Breast epithelium (tissue), 3 donors: Measurements from ENCODE around the gene CLMP.
"Not testable (repeated sequence)": the region's sequence is repeated elsewhere in the genome, so short reads cannot be mapped to it uniquely, and the experiment has no call there.

Experiments used
- POLR2AphosphoS5 ChIP-seq, 3 donors: sonication (generic); formaldehyde crosslinking; IDR thresholded peaks; one replicate each; pipeline ENCODE4 v1.6.1; 2017; ENCODE audit warnings: antibody characterized with exemption in 3 of 3
- TF ChIP-seq, protein P1 (sequence below), 3 donors: fragments of 450-650 bp; IDR thresholded peaks; one replicate each; pipeline ENCODE4 v1.5.1; 2016 to 2017; ENCODE audit warnings: antibody characterized with exemption in 3 of 3, mild to moderate bottlenecking in 3 of 3, moderate library complexity in 3 of 3

DNA sequence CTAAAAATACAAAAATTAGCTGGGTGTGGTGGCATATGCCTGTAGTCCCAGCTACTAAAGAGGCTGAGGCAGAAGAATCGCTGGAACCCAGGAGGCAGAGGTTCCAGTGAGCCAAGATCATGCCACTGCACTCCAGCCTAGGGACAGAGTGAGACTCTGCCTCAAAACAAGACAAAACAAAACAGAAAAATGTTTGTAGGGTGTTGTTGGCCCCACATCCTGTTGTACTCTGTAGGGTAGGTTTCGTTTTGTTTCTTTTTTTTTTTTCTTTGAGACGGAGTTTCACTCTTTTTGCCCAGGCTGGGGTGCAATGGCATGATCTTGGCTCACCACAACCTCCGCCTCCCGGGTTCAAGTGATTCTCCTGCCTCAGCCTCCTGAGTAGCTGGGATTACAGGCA is 107.4 kb downstream of the CLMP start:
- TF ChIP-seq POLR2AphosphoS5 (IDR thresholded peaks at IDR 0.05) = not testable (repeated sequence)
- TF ChIP-seq, protein P1, sequence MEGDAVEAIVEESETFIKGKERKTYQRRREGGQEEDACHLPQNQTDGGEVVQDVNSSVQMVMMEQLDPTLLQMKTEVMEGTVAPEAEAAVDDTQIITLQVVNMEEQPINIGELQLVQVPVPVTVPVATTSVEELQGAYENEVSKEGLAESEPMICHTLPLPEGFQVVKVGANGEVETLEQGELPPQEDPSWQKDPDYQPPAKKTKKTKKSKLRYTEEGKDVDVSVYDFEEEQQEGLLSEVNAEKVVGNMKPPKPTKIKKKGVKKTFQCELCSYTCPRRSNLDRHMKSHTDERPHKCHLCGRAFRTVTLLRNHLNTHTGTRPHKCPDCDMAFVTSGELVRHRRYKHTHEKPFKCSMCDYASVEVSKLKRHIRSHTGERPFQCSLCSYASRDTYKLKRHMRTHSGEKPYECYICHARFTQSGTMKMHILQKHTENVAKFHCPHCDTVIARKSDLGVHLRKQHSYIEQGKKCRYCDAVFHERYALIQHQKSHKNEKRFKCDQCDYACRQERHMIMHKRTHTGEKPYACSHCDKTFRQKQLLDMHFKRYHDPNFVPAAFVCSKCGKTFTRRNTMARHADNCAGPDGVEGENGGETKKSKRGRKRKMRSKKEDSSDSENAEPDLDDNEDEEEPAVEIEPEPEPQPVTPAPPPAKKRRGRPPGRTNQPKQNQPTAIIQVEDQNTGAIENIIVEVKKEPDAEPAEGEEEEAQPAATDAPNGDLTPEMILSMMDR (IDR thresholded peaks at IDR 0.05) = not testable (repeated sequence)
